ENCODE data around the gene DNAJB13.

The DNAJB13 gene

GRCh38 chr11:73956876-73957653 is 6.2 kb downstream of the DNAJB13 start:
- no peak for DNase-seq

- no peak for DNase-seq
Measured at GRCh38 chr11:73957654-73958361, 7.0 kb downstream of the DNAJB13 start.

GRCh38 chr11:73958521-73959141 is 7.8 kb downstream of the DNAJB13 start:
- DNase-seq: no peak

- no peak for DNase-seq
Measured at GRCh38 chr11:73961321-73961720, 10.5 kb downstream of the DNAJB13 start.

GRCh38 chr11:73962101-73962705 is 11.4 kb downstream of the DNAJB13 start:
- no peak for DNase-seq

- no peak for DNase-seq
Measured at GRCh38 chr11:73963861-73964260, 13.0 kb downstream of the DNAJB13 start.

- no peak for DNase-seq
Measured at GRCh38 chr11:73965076-73965763, 14.4 kb downstream of the DNAJB13 start.

- no peak for DNase-seq
Measured at GRCh38 chr11:73965764-73966121, 14.9 kb downstream of the DNAJB13 start.

- DNase-seq: no peak
Measured at GRCh38 chr11:73968356-73968966, 17.6 kb downstream of the DNAJB13 start.

GRCh38 chr11:73969091-73969490 is 18.3 kb downstream of the DNAJB13 start:
- no peak for DNase-seq

GRCh38 chr11:73969991-73970800 is 19.4 kb downstream of the DNAJB13 start:
- no peak for DNase-seq

- DNase-seq: no peak
Measured at GRCh38 chr11:73971175-73971719, 20.4 kb downstream of the DNAJB13 start.

- DNase-seq: no peak
Measured at GRCh38 chr11:73972187-73972586, 21.4 kb downstream of the DNAJB13 start.

GRCh38 chr11:73972620-73973449 is 22.0 kb downstream of the DNAJB13 start:
- no peak for DNase-seq

- no peak for DNase-seq
Measured at GRCh38 chr11:73974604-73975478, 24.0 kb downstream of the DNAJB13 start.

- DNase-seq: no peak
Measured at GRCh38 chr11:73975479-73975757, 24.6 kb downstream of the DNAJB13 start.

GRCh38 chr11:73976451-73977151 is 25.8 kb downstream of the DNAJB13 start:
- DNase-seq: no peak

GRCh38 chr11:73977856-73978519 is 27.2 kb downstream of the DNAJB13 start:
- no peak for DNase-seq
